Fibroblast of gingiva (primary cell): ENCODE results near the gene DNLZ.
"Not testable (repeated sequence)": the region's sequence is repeated elsewhere in the genome, so short reads cannot be mapped to it uniquely, and the experiment has no call there.

ENCODE experiments used
- DNase-seq: peaks from one replicate; pipeline ENCODE4 v3.0.0-alpha.2; 2011; ENCODE audit warnings: low read depth

The DNLZ gene

DNA sequence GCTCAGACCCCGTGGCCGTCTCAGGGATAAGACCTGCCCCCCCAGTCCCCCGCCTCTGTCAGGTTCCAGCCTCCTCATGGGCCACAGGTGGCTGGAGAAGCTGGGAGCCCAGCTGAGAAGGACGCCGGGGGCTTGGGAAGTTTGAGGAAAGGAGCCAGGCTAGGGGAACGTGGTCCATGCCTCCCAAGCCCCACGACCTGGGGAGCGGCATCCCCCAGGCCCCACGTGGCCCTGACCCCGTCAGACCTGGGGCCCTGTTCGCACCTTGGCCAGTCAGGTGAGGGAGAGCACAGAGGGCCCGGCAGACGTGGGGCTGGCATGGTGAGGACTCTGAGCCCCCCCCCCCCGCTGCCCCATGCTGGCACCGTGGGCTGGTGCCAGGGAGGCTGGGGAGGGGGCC, 32.5 kb downstream of the DNLZ start:
- no peak for DNase-seq

DNA sequence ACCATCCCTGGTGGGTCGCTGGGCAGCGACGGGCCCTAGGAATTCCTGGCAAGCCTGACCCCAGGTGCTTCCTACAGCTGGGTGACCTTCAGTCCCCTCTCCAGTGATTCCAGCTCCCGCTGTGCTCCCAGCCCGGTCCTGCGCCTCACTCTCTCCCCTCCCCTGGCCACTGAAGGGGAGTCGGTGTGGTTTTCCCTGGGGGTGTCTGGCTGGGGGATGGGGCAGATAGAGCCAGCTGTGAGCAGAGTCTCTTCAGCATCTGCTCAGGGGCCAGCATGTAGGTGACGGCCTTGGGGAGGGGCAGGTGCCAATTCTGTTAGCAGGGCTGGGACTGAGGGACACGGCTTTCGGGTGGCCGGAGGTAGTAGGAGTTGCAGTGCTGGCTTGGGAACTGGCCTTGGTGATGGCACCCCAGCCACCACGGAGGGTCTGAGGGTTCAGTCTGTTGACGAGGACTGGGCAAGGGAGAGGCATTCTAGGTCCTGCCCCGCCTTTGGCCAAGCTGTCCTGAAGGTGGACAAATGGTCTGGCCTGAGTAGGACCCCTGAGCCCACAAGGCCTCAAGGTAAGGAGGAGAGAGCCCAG, 33.0 kb downstream of the DNLZ start:
- DNase-seq: no peak

DNA sequence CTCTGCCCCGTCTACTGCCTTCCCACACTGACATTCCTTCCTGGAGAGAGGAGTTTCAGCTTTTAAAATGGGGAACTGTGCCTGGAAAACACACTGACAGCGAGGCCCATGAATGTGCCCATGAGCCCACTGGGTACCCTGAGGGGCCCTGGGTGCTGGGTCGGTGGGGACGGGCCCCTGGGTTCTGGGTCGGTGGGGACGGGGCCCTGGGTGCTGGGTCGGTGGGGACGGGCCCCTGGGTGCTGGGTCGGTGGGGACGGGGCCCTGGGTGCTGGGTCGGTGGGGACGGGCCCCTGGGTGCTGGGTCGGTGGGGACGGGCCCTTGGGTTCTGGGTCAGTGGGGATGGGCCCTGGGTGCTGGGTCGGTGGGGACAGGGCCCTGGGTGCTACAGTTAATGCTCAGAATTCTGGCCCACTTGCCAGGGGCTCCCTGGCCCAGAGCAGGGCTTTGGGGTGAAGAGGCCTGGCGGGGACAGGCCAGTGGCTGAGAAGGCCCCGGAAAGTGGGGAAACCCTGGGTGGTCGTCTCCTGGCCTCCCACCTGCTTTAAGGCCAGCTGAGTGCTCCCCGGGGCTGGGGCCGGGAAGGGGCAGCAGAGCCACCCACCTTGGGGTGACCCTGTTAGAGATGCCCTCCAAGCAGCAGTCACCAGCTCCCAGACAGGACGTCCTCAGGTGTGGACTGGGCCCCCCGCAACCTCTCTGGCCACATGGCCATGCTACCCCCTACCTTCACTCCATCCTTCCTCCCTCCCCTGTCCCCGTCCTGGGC, 33.7 kb downstream of the DNLZ start:
- no peak for DNase-seq

- DNase-seq: peak; percentile 18
Measured at GRCh38 chr9:136329211-136329627, 34.3 kb downstream of the DNLZ start.

DNA sequence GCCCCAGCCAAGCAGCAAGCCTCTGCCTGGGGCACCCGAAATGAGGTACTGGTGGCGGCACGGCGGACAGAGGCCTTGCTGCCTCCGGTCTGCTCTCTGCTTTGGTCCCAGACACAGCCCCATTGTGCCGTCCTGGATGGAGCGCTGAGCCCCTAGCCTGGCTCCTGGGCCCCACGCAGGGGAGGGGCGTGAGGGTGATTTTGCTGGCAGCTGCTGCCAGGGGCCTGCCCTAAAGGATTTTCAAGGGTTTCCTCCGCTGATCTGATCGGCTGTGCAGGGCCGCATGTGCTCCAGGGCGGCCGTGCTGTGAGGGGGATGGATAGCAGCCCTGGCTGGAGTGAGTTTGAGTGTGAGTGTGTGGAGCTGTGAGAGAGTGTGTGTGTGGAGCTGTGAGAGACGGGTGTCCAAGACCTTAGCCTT, 34.9 kb downstream of the DNLZ start:
- DNase-seq: peak; percentile 60

GRCh38 chr9:136328011-136328621, 35.4 kb downstream of the DNLZ start:
- no peak for DNase-seq

GRCh38 chr9:136327304-136327974, 36.1 kb downstream of the DNLZ start, which contains the start of gene GPSM1:
Gene GPSM1, plus strand, starts transcription at chr9:136327539. Its CDS starts 157 bp downstream, at chr9:136327696.
- peak; percentile 75 for DNase-seq

- DNase-seq: no peak
Measured at GRCh38 chr9:136326761-136327303, 36.7 kb downstream of the DNLZ start.

GRCh38 chr9:136326061-136326760, 37.3 kb downstream of the DNLZ start:
- DNase-seq: peak; percentile 96

- DNase-seq: no peak
Measured at GRCh38 chr9:136325358-136325757, 38.2 kb downstream of the DNLZ start.

GRCh38 chr9:136324501-136325300, 38.8 kb downstream of the DNLZ start:
- no peak for DNase-seq

DNA sequence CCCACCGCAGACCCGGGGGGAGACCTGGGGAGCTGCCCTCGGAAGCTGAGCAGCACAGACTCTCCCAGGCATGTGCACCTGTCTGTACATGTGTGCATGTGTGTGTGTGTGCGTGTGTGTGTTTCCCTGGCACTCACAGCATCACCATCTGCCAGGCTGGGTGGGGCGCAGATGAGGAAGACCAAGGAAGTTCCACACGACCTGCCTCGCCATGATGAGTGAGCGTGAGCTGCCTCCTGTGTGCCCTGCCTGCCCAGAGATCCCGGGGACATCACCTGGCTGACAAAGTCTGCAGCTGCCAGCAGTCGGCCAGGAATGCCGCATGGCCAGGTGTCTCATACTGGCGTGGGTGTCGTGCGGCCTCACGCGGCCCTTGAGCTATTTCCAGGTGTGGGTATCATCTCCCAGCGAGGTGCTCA, 40.2 kb downstream of the DNLZ start:
- DNase-seq: no peak

- no peak for DNase-seq
Measured at GRCh38 chr9:136322756-136323330, 40.7 kb downstream of the DNLZ start.

DNA sequence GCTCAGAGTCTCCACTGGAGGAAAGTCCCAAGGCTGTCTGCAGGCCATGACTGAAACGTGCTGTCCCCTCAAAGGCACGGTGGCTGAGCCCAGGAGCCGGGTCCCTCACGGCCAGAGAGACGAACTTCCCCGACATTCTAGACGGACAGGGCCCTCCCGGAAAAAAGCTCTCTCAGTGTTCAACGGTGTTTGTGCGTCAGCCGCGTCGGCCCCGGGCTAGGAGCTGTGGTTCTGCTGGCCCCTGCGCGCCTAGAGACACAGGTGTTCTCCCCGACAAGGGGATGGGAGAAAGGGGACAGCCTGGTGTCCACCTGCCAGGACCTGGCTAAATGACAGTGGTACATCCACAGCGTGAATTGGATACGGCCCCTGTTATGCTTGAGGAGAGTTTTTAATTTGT, 42.0 kb downstream of the DNLZ start:
- DNase-seq: no peak

DNA sequence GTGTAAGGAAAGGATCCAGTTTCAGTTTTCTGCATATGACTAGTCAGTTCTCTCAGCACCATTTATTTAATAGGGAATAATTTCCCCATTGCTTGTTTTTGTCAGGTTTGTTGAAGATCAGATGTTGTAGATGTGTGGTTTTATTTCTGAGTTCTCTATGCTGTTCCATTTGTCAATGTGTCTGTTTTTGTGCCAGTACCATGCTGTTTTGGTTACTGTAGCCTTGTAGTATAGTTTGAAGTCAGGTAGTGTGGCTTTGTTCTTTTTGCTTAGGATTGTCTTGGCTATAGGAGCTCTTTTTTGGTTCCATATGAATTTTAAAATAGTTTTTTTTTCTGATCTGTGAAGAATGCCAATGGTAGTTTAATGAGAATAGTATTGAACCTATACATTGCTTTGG, 42.6 kb downstream of the DNLZ start:
- not testable (repeated sequence) for DNase-seq

- not testable (repeated sequence) for DNase-seq
Measured at GRCh38 chr9:136319955-136320354, 43.6 kb downstream of the DNLZ start.

- not testable (repeated sequence) for DNase-seq
Measured at GRCh38 chr9:136319244-136319643, 44.3 kb downstream of the DNLZ start.

GRCh38 chr9:136318776-136319241, 44.7 kb downstream of the DNLZ start:
- DNase-seq: no peak

DNA sequence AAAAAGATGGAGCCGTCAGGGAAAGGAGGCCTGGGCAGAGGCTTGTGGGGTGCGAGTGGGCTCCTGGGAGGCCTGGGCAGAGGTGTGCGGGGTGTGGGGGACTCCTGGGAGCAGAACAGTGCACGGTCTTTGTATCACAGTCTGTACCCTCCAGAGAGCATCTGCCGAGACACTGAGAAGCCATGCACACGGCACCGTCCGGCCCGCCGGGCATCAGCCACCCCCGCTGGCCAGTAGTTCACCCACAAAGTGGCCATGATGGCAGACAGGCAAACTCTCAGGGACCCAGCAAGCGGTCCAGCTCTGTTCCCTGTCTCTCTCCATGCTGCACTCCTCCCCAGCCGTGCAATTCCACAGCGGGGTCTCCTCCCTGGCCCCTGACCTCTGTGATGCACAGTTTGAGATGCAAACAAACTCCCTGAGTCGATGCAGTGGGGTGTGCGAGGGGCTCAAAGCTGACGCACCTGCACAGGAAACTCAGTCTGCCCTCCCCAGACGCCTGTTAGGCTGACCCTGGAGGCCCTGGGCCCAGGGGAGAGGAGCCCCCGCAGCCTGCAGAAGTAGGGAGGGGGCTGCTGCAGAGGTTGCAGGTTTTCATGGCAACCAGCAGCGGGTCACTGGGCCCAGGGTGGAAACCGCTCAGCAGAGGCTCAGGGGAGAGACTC, 45.3 kb downstream of the DNLZ start:
- no peak for DNase-seq

GRCh38 chr9:136317695-136318094, 45.8 kb downstream of the DNLZ start:
- no peak for DNase-seq
